Limb (tissue), 2 donors: ENCODE data around the gene CADM1.

ENCODE experiments used
- DNase-seq, 2 donors: peaks; one replicate each; pipeline ENCODE4 v3.0.0-alpha.2; 2016; ENCODE audit errors: extremely low spot score in 2 of 2

Gene CADM1

GRCh38 chr11:115515647-115516395 is 11.6 kb upstream of the CADM1 start:
- DNase-seq: no peak

GRCh38 chr11:115506954-115507675 is 2.9 kb upstream of the CADM1 start:
- peak; percentile 37 to 50 for DNase-seq

GRCh38 chr11:115505175-115505574 is 960 bp upstream of the CADM1 start:
- DNase-seq: peak in 1 of 2 donors; percentile 47

GRCh38 chr11:115503886-115504275 is 334 bp downstream of the CADM1 start:
- DNase-seq: no peak

GRCh38 chr11:115503083-115503885 is 931 bp downstream of the CADM1 start:
- DNase-seq: peak; percentile 72 to 82

GRCh38 chr11:115502636-115503082 is 1.6 kb downstream of the CADM1 start:
- DNase-seq: no peak

GRCh38 chr11:115501893-115502589 is 2.2 kb downstream of the CADM1 start:
- peak; percentile 45 to 53 for DNase-seq

- no peak for DNase-seq
These were observed 2.7 kb downstream of the CADM1 start for GRCh38 chr11:115501502-115501892.

- peak in 1 of 2 donors; percentile 32 for DNase-seq
These were observed 3.4 kb downstream of the CADM1 start for GRCh38 chr11:115500547-115501501.

GRCh38 chr11:115499891-115500290 is 4.3 kb downstream of the CADM1 start:
- no peak for DNase-seq

GRCh38 chr11:115499241-115499799 is 4.9 kb downstream of the CADM1 start:
- no peak for DNase-seq

GRCh38 chr11:115498354-115498753 is 5.9 kb downstream of the CADM1 start:
- DNase-seq: no peak

- no peak for DNase-seq
These were observed 6.9 kb downstream of the CADM1 start for GRCh38 chr11:115497303-115497702.

GRCh38 chr11:115496892-115497291 is 7.3 kb downstream of the CADM1 start:
- DNase-seq: no peak

GRCh38 chr11:115493905-115494304 is 10.3 kb downstream of the CADM1 start:
- no peak for DNase-seq

GRCh38 chr11:115493488-115493887 is 10.7 kb downstream of the CADM1 start:
- DNase-seq: no peak

- DNase-seq: no peak
These were observed 14.7 kb downstream of the CADM1 start for GRCh38 chr11:115489466-115489865.

GRCh38 chr11:115488945-115489344 is 15.3 kb downstream of the CADM1 start:
- DNase-seq: no peak

GRCh38 chr11:115481528-115481927 is 22.7 kb downstream of the CADM1 start:
- no peak for DNase-seq

- DNase-seq: no peak
These were observed 23.6 kb downstream of the CADM1 start for GRCh38 chr11:115480611-115481010.
